Measurements from ENCODE around the gene GNPTG. TPM values are rescaled to one million over a fixed set of nuclear protein-coding genes. Genes with fewer than 3 reads are reported as not detected.

Gene GNPTG
- total and polyA plus RNA-seq, 2 donors (not counting 3 experiments of a cell fraction or from before 2014, with no cell fraction given): 51.6 to 109 TPM

GRCh38 chr16:1317479-1318267, 34.1 kb upstream of the GNPTG start:
- peaks cover 20 to 70% of the 10 kb centered on the region in 2 experiments for H3K36me3 ChIP-seq (ENCODE audit: control insufficient read depth in 2 of 2, extremely low read depth in 1 of 2, insufficient read depth in 2 of 2, low read length in 2 of 2)
- no peak overlapping the region for H3K4me3 ChIP-seq (replicated peaks in 1 of 3; ENCODE audit: insufficient read depth in 1 of 3, low read depth in 1 of 3, low read length in 3 of 3)
- no peaks in the 10 kb centered on the region for H3K4me1 ChIP-seq (ENCODE audit: control insufficient read depth, extremely low read depth, insufficient read depth, low read length)
- no peaks in the 10 kb centered on the region for H4K20me1 ChIP-seq (replicated peaks; ENCODE audit: control insufficient read depth, extremely low read depth, insufficient read depth, low read length)
- no peaks in the 10 kb centered on the region for H3K9me1 ChIP-seq (replicated peaks; ENCODE audit: control insufficient read depth, extremely low read depth, insufficient read depth, low read length)
- dilution Hi-C loops (cut with MboI; ENCODE audit: extremely low pct_ligation_motif_present, low sequenced_read_pairs) (no loop called here), intact Hi-C loops (cut with micrococcal nuclease) (no loop called here)
- BruUV-seq (replicated peaks): no TSS peak
- no peaks in the 10 kb centered on the region for H3K9me3 ChIP-seq (replicated peaks; ENCODE audit: control insufficient read depth, insufficient read depth, low read length)
- ChIA-PET CTCF (interaction anchor here (1.3 to 1.9 kb wide), 2 partner anchors 8 to 12 kb away, joined by 3 to 5 read pairs; no protein-coding TSS in a partner anchor), POLR2A (no interaction called here)
- peaks cover 51% of the 10 kb centered on the region for H3K79me2 ChIP-seq (ENCODE audit: control insufficient read depth, insufficient read depth, low read length)
- TF ChIP-seq MYC (IDR thresholded peaks at IDR 0.05; ENCODE audit: low read depth, low read length) (no peak), EZH2 (IDR thresholded peaks at IDR 0.05; ENCODE audit: borderline replicate concordance, low read depth, low read length, severe bottlenecking) (no peak), JUN (IDR thresholded peaks at IDR 0.05; ENCODE audit: borderline replicate concordance, insufficient read depth, insufficient read length, low read depth) (no peak), POLR2AphosphoS5 (IDR thresholded peaks at IDR 0.05; ENCODE audit: insufficient read depth, low read depth, low read length) (no peak), POLR2A (IDR thresholded peaks at IDR 0.05; ENCODE audit: low read depth, low read length) (no peak), CTCF (IDR thresholded peaks at IDR 0.05; ENCODE audit: extremely low read depth in 1 of 2, insufficient read depth in 1 of 2, low read depth in 1 of 2, low read length in 2 of 2) (no peak), FOS (IDR thresholded peaks at IDR 0.05; ENCODE audit: borderline replicate concordance, insufficient read depth, low read length) (no peak), GATA2 (IDR thresholded peaks at IDR 0.05; ENCODE audit: insufficient read depth, insufficient read length, low read depth, low read length) (no peak)
- DNase-seq (ENCODE audit: low read depth, low spot score): no peak
- no peak overlapping the region for H3K27ac ChIP-seq (ENCODE audit: insufficient read depth, low read depth, low read length)
- H3K9ac ChIP-seq (replicated peaks; ENCODE audit: extremely low read depth, insufficient read depth, low read length): no peak overlapping the region
- FAIRE-seq: no peak
- no peak overlapping the region for H3K4me2 ChIP-seq (ENCODE audit: insufficient read depth, low read length)
- no peaks in the 10 kb centered on the region for H3K27me3 ChIP-seq (ENCODE audit: control insufficient read depth in 2 of 2, insufficient read depth in 2 of 2, low read length in 2 of 2)
- H2AFZ ChIP-seq (ENCODE audit: low read depth, low read length): no peak overlapping the region
